ENCODE measurements around the gene ZFYVE1. TPM values are rescaled to one million over a fixed set of nuclear protein-coding genes. Genes with fewer than 3 reads are reported as not detected.

ZFYVE1 gene
- total RNA-seq, 1 donor from 2014 or later: 14.4 TPM

GRCh38 chr14:72932893-72933292, 94.0 kb downstream of the ZFYVE1 start:
- no peak for DNase-seq
- no peak for TF ChIP-seq CTCF (IDR thresholded peaks at IDR 0.05; ENCODE audit: borderline replicate concordance)
- Histone ChIP-seq H3K36me3 (peaks cover 5% of the 10 kb centered on the region), H3K9me3 (replicated peaks) (no peaks in the 10 kb centered on the region), H3K4me3 (no peak overlapping the region), H3K27me3 (ENCODE audit: low read depth) (no peaks in the 10 kb centered on the region), H3K27ac (replicated peaks) (no peak overlapping the region), H3K4me1 (peaks cover under 1% of the 10 kb centered on the region)
- intact Hi-C loops (cut with micrococcal nuclease): no loop called here

GRCh38 chr14:72929316-72930080, 97.4 kb downstream of the ZFYVE1 start:
- peaks cover 21% of the 10 kb centered on the region for H3K4me1 ChIP-seq
- H3K27me3 ChIP-seq (ENCODE audit: low read depth): no peaks in the 10 kb centered on the region
- no peak overlapping the region for H3K4me3 ChIP-seq
- intact Hi-C loops (cut with micrococcal nuclease): no loop called here
- TF ChIP-seq CTCF (IDR thresholded peaks at IDR 0.05; ENCODE audit: borderline replicate concordance): no peak
- no peak overlapping the region for H3K27ac ChIP-seq (replicated peaks)
- H3K9me3 ChIP-seq (replicated peaks): no peaks in the 10 kb centered on the region
- DNase-seq: no peak
- peaks cover 2% of the 10 kb centered on the region for H3K36me3 ChIP-seq

GRCh38 chr14:72928872-72929271, 98.0 kb downstream of the ZFYVE1 start:
- Histone ChIP-seq H3K4me3 (no peak overlapping the region), H3K4me1 (peaks cover 25% of the 10 kb centered on the region), H3K9me3 (replicated peaks) (no peaks in the 10 kb centered on the region), H3K27ac (replicated peaks) (no peak overlapping the region), H3K36me3 (peaks cover 2% of the 10 kb centered on the region), H3K27me3 (ENCODE audit: low read depth) (no peaks in the 10 kb centered on the region)
- TF ChIP-seq CTCF (IDR thresholded peaks at IDR 0.05; ENCODE audit: borderline replicate concordance): no peak
- DNase-seq: no peak
- intact Hi-C loops (cut with micrococcal nuclease): no loop called here

GRCh38 chr14:72926292-72927028, 100.4 kb downstream of the ZFYVE1 start, which contains the start of gene DCAF4:
DCAF4 (plus strand) TSS chr14:72926464; CDS start chr14:72937979, 11,515 bp downstream.
- peak within 1 kb of the TSS; percentile 79 for H3K4me3 ChIP-seq
- H3K27ac ChIP-seq (replicated peaks): peak within 1 kb of the TSS; percentile 68
- peaks cover 2% of the 10 kb centered on the region for H3K36me3 ChIP-seq
- peak; percentile 96 for DNase-seq
- intact Hi-C loops (cut with micrococcal nuclease): no loop called here
- TF ChIP-seq CTCF (IDR thresholded peaks at IDR 0.05; ENCODE audit: borderline replicate concordance): no peak
- peaks cover 25% of the 10 kb centered on the region for H3K4me1 ChIP-seq
- no peaks in the 10 kb centered on the region for H3K27me3 ChIP-seq (ENCODE audit: low read depth)
- H3K9me3 ChIP-seq (replicated peaks): no peaks in the 10 kb centered on the region

- peak overlapping the region; percentile 68 for H3K27ac ChIP-seq (replicated peaks)
- no peak for DNase-seq
- intact Hi-C loops (cut with micrococcal nuclease): no loop called here
- peaks cover 2% of the 10 kb centered on the region for H3K36me3 ChIP-seq
- no peak for TF ChIP-seq CTCF (IDR thresholded peaks at IDR 0.05; ENCODE audit: borderline replicate concordance)
- no peaks in the 10 kb centered on the region for H3K9me3 ChIP-seq (replicated peaks)
- H3K4me3 ChIP-seq: peak overlapping the region; percentile 79
- H3K27me3 ChIP-seq (ENCODE audit: low read depth): no peaks in the 10 kb centered on the region
- peaks cover 25% of the 10 kb centered on the region for H3K4me1 ChIP-seq
These were observed 101.1 kb downstream of the ZFYVE1 start for GRCh38 chr14:72925815-72926291.
